GM19397 (cell line): ENCODE results near the gene CPNE8.

Experiments used
- ATAC-seq: cut with Tn5 transposase; IDR thresholded peaks from one replicate; pipeline ENCODE4 v1.9.1; 2021; ENCODE audit warnings: mild to moderate bottlenecking, moderate library complexity; ENCODE audit not compliant: unreplicated experiment

Gene CPNE8

GRCh38 chr12:38653650-38654049, 251.7 kb downstream of the CPNE8 start:
- ATAC-seq, result no peak

- ATAC-seq, result no peak
These were observed 256.6 kb downstream of the CPNE8 start for GRCh38 chr12:38648813-38649212.

GRCh38 chr12:38646146-38646545, 259.2 kb downstream of the CPNE8 start:
- no peak for ATAC-seq

GRCh38 chr12:38639625-38640024, 265.8 kb downstream of the CPNE8 start:
- no peak for ATAC-seq

GRCh38 chr12:38638401-38638800, 267.0 kb downstream of the CPNE8 start:
- ATAC-seq, result no peak

- ATAC-seq, result no peak
These were observed 271.9 kb downstream of the CPNE8 start for GRCh38 chr12:38633511-38633910.

- ATAC-seq, result no peak
These were observed 276.3 kb downstream of the CPNE8 start for GRCh38 chr12:38629064-38629463.

- ATAC-seq, result no peak
These were observed 277.1 kb downstream of the CPNE8 start for GRCh38 chr12:38628288-38628687.

GRCh38 chr12:38625306-38625705, 280.1 kb downstream of the CPNE8 start:
- ATAC-seq, result no peak

GRCh38 chr12:38614171-38614570, 291.2 kb downstream of the CPNE8 start:
- ATAC-seq, result no peak

- ATAC-seq, result no peak
These were observed 294.5 kb downstream of the CPNE8 start for GRCh38 chr12:38610808-38611350.

- no peak for ATAC-seq
These were observed 298.1 kb downstream of the CPNE8 start for GRCh38 chr12:38607295-38607694.
